ENCODE data around the gene HSPA13.

- TF ChIP-seq CTCF (conservative IDR thresholded peaks at IDR 0.05; ENCODE audit: low read length), result no peak
- no peak for TF ChIP-seq EZH2phosphoT487 (IDR thresholded peaks at IDR 0.05; ENCODE audit: borderline replicate concordance, low read depth, low read length)
Measured at GRCh38 chr21:14382835-14383595, at the start of gene HSPA13.
